ENCODE measurements around the gene IL1RAP. TPM values are rescaled to one million over a fixed set of nuclear protein-coding genes. Genes with fewer than 3 reads are reported as not detected.

Gene IL1RAP
- total and polyA plus RNA-seq, 2 donors (not counting 3 experiments of a cell fraction or from before 2014, with no cell fraction given): 4.3 to 9.2 TPM

GRCh38 chr3:190696777-190697501 lies 183.1 kb downstream of the IL1RAP start:
- peaks cover 0 to 2% of the 10 kb centered on the region in 2 experiments for H3K27me3 ChIP-seq (ENCODE audit: control insufficient read depth in 2 of 2, insufficient read depth in 2 of 2, low read length in 2 of 2)
- dilution Hi-C loops (cut with MboI; ENCODE audit: extremely low pct_ligation_motif_present, low sequenced_read_pairs) (no loop called here), intact Hi-C loops (cut with micrococcal nuclease) (loop anchor here (1.0 to 5.0 kb wide), 4 partner anchors 183 to 736 kb away; partner anchors contain the start of gene IL1RAP)
- H4K20me1 ChIP-seq (replicated peaks; ENCODE audit: control insufficient read depth, extremely low read depth, insufficient read depth, low read length): no peaks in the 10 kb centered on the region
- H3K4me2 ChIP-seq (ENCODE audit: insufficient read depth, low read length): no peak overlapping the region
- FAIRE-seq (peak; percentile 83), DNase-seq (ENCODE audit: low read depth, low spot score) (peak; percentile 37)
- no peaks in the 10 kb centered on the region for H3K9me1 ChIP-seq (replicated peaks; ENCODE audit: control insufficient read depth, extremely low read depth, insufficient read depth, low read length)
- H3K27ac ChIP-seq (ENCODE audit: insufficient read depth, low read depth, low read length): no peak overlapping the region
- no peaks in the 10 kb centered on the region for H3K36me3 ChIP-seq (ENCODE audit: control insufficient read depth in 2 of 2, extremely low read depth in 1 of 2, insufficient read depth in 2 of 2, low read length in 2 of 2)
- H3K9me3 ChIP-seq (replicated peaks; ENCODE audit: control insufficient read depth, insufficient read depth, low read length): no peaks in the 10 kb centered on the region
- POLR2A ChIA-PET: no interaction called here
- no TSS peak for BruUV-seq (replicated peaks)
- CTCF ChIA-PET: interaction anchor here (0.6 to 5.0 kb wide), 38 partner anchors 9 to 749 kb away, joined by 3 to 63 read pairs (median 4); partner anchors contain the start of genes CLDN1, IL1RAP and TMEM207
- no peak overlapping the region for H3K9ac ChIP-seq (replicated peaks; ENCODE audit: extremely low read depth, insufficient read depth, low read length)
- H3K4me1 ChIP-seq (ENCODE audit: control insufficient read depth, extremely low read depth, insufficient read depth, low read length): no peaks in the 10 kb centered on the region
- H2AFZ ChIP-seq (ENCODE audit: low read depth, low read length): no peak overlapping the region
- no peak for TF ChIP-seq JUN (IDR thresholded peaks at IDR 0.05; ENCODE audit: borderline replicate concordance, insufficient read depth, insufficient read length, low read depth)
- peak; percentile 12 to 29 for TF ChIP-seq CTCF (IDR thresholded peaks at IDR 0.05; ENCODE audit: extremely low read depth in 1 of 2, insufficient read depth in 1 of 2, low read depth in 1 of 2, low read length in 2 of 2)
- TF ChIP-seq EZH2 (IDR thresholded peaks at IDR 0.05; ENCODE audit: borderline replicate concordance, low read depth, low read length, severe bottlenecking): no peak
- H3K79me2 ChIP-seq (ENCODE audit: control insufficient read depth, insufficient read depth, low read length): no peaks in the 10 kb centered on the region
- H3K4me3 ChIP-seq (replicated peaks in 1 of 3; ENCODE audit: insufficient read depth in 1 of 3, low read depth in 1 of 3, low read length in 3 of 3): no peak overlapping the region

GRCh38 chr3:190697502-190697830 lies 183.6 kb downstream of the IL1RAP start:
- H3K36me3 ChIP-seq (ENCODE audit: control insufficient read depth in 2 of 2, extremely low read depth in 1 of 2, insufficient read depth in 2 of 2, low read length in 2 of 2): no peaks in the 10 kb centered on the region
- H2AFZ ChIP-seq (ENCODE audit: low read depth, low read length): no peak overlapping the region
- no peaks in the 10 kb centered on the region for H4K20me1 ChIP-seq (replicated peaks; ENCODE audit: control insufficient read depth, extremely low read depth, insufficient read depth, low read length)
- DNase-seq (ENCODE audit: low read depth, low spot score) (no peak), FAIRE-seq (no peak)
- H3K4me3 ChIP-seq (replicated peaks in 1 of 3; ENCODE audit: insufficient read depth in 1 of 3, low read depth in 1 of 3, low read length in 3 of 3): no peak overlapping the region
- no peak overlapping the region for H3K4me2 ChIP-seq (ENCODE audit: insufficient read depth, low read length)
- BruUV-seq (replicated peaks): no TSS peak
- peaks cover 0 to 2% of the 10 kb centered on the region in 2 experiments for H3K27me3 ChIP-seq (ENCODE audit: control insufficient read depth in 2 of 2, insufficient read depth in 2 of 2, low read length in 2 of 2)
- H3K9ac ChIP-seq (replicated peaks; ENCODE audit: extremely low read depth, insufficient read depth, low read length): no peak overlapping the region
- no peaks in the 10 kb centered on the region for H3K79me2 ChIP-seq (ENCODE audit: control insufficient read depth, insufficient read depth, low read length)
- intact Hi-C loops (cut with micrococcal nuclease) (loop anchor here (1.0 to 5.0 kb wide), 4 partner anchors 183 to 736 kb away; partner anchors contain the start of gene IL1RAP), dilution Hi-C loops (cut with MboI; ENCODE audit: extremely low pct_ligation_motif_present, low sequenced_read_pairs) (no loop called here)
- H3K9me3 ChIP-seq (replicated peaks; ENCODE audit: control insufficient read depth, insufficient read depth, low read length): no peaks in the 10 kb centered on the region
- H3K27ac ChIP-seq (ENCODE audit: insufficient read depth, low read depth, low read length): no peak overlapping the region
- POLR2A ChIA-PET: no interaction called here
- CTCF ChIA-PET: interaction anchor here (0.6 to 5.0 kb wide), 36 partner anchors 9 to 749 kb away, joined by 3 to 63 read pairs (median 4); partner anchors contain the start of genes CLDN1, IL1RAP and TMEM207
- H3K9me1 ChIP-seq (replicated peaks; ENCODE audit: control insufficient read depth, extremely low read depth, insufficient read depth, low read length): no peaks in the 10 kb centered on the region
- no peaks in the 10 kb centered on the region for H3K4me1 ChIP-seq (ENCODE audit: control insufficient read depth, extremely low read depth, insufficient read depth, low read length)
- TF ChIP-seq POLR2AphosphoS5 (IDR thresholded peaks at IDR 0.05; ENCODE audit: insufficient read depth, low read depth, low read length) (no peak), EZH2 (IDR thresholded peaks at IDR 0.05; ENCODE audit: borderline replicate concordance, low read depth, low read length, severe bottlenecking) (no peak), MYC (IDR thresholded peaks at IDR 0.05; ENCODE audit: low read depth, low read length) (no peak), POLR2A (IDR thresholded peaks at IDR 0.05; ENCODE audit: low read depth, low read length) (no peak), GATA2 (IDR thresholded peaks at IDR 0.05; ENCODE audit: insufficient read depth, insufficient read length, low read depth, low read length) (no peak), JUN (IDR thresholded peaks at IDR 0.05; ENCODE audit: borderline replicate concordance, insufficient read depth, insufficient read length, low read depth) (no peak), CTCF (IDR thresholded peaks at IDR 0.05; ENCODE audit: extremely low read depth in 1 of 2, insufficient read depth in 1 of 2, low read depth in 1 of 2, low read length in 2 of 2) (no peak), FOS (IDR thresholded peaks at IDR 0.05; ENCODE audit: borderline replicate concordance, insufficient read depth, low read length) (no peak), MAX (IDR thresholded peaks at IDR 0.05; ENCODE audit: insufficient read depth, insufficient read length) (no peak)

Measured in endothelial cell of umbilical vein (primary cell).